Activated CD4-positive, alpha-beta T cell treated with anti-CD3 and anti-CD28 coated beads, Interleukin-2, amount 10 ng/mL, durations not matched to agents 7 days and 5 days (primary cell): Measurements from ENCODE around the gene TGFBRAP1. TPM values are rescaled to one million over a fixed set of nuclear protein-coding genes. Genes with fewer than 3 reads are reported as not detected.

Experiments used
- CTCF ChIA-PET: fragments of 350-600 bp; sonication (Branson Sonifier 250); formaldehyde crosslinking; loops from one replicate; lab custom pipeline; 2021; ENCODE audit warnings: antibody characterized with exemption; lab: Charles Lee
- POLR2A ChIA-PET: fragments of 350-600 bp; sonication (Branson Sonifier 250); formaldehyde crosslinking; loops from one replicate; lab custom pipeline; 2021; ENCODE audit warnings: antibody characterized with exemption; lab: Charles Lee
- DNase-seq: peaks from one replicate; pipeline ENCODE4 v3.0.0-alpha.2; 2020
- H3K27ac Mint-ChIP-seq: one replicate; pipeline ENCODE4 v1.8.0; 2021; ENCODE audit warnings: mild to moderate bottlenecking, moderate library complexity, mixed read lengths
- H3K27me3 Mint-ChIP-seq: one replicate; pipeline ENCODE4 v1.8.0; 2021; ENCODE audit warnings: mixed read lengths
- H3K36me3 Mint-ChIP-seq: one replicate; pipeline ENCODE4 v1.8.0; 2021; ENCODE audit warnings: low read depth, mixed read lengths
- H3K4me1 Mint-ChIP-seq: one replicate; pipeline ENCODE4 v1.8.0; 2021; ENCODE audit warnings: mixed read lengths
- H3K4me3 Mint-ChIP-seq: one replicate; pipeline ENCODE4 v1.8.0; 2021; ENCODE audit warnings: mild to moderate bottlenecking, moderate library complexity, mixed read lengths
- H3K9me3 Mint-ChIP-seq: one replicate; pipeline ENCODE4 v1.8.0; 2021; ENCODE audit warnings: mixed read lengths
- total RNA-seq, 2 experiments: library from RNA; stranded (reverse); gene quantifications; one replicate each; pipeline ENCODE4 v1.2.3, GENCODE V29; 2021

The TGFBRAP1 gene
- total RNA-seq, 2 experiments from 2014 or later = 20.5 to 21.4 TPM

DNA sequence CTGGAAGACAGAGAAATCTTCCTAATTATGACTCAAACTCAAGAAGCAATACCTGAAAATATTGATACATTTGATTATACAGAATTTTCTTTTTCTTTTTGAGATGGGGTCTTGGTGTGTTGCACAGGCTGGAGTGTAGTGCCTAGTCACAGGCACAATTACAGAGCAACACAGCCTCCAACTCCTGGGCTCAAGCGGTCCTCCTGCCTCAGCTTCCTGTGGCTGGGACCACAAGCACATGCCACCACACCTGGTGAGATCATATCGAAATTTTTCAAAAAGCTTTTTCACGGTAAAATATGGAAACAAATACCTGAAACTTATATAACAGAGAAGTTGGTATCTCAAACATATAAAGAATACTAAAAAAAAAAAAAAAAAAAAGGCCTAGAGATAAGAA is 27.9 kb downstream of the TGFBRAP1 start:
- ChIA-PET POLR2A (no interaction called here), CTCF (no interaction called here)
- H3K27ac Mint-ChIP-seq = peak overlapping the region; percentile 65
- no peaks in the 10 kb centered on the region for H3K9me3 Mint-ChIP-seq
- H3K27me3 Mint-ChIP-seq = no peaks in the 10 kb centered on the region
- peak; percentile 13 for DNase-seq
- peaks cover 22% of the 10 kb centered on the region for H3K4me1 Mint-ChIP-seq
- no peak overlapping the region for H3K4me3 Mint-ChIP-seq
- peaks cover 25% of the 10 kb centered on the region for H3K36me3 Mint-ChIP-seq

DNA sequence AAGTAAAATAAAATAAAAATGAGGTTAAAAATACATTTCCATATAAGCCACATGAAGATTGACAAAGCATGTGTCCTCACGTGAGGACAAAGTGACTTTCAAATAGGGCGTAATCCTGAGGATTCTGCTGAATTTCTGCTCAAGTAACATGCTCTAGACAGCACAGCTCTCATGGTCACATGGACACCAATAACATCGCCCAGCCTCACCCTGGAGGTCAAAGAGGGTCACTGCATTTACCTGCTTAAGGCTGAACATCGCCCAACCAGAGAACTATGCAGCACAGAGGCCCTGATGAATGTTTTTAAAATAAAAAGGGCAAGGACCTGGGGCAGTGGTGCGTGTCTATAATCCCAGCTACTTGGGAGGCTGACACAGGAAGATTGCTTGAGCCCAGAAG is 30.2 kb downstream of the TGFBRAP1 start:
- H3K4me1 Mint-ChIP-seq = peaks cover 23% of the 10 kb centered on the region
- no peak for DNase-seq
- CTCF ChIA-PET = interaction anchor here (2.3 kb wide), 1 partner anchor 10 kb away, joined by 10 read pairs; no protein-coding TSS in a partner anchor

DNA sequence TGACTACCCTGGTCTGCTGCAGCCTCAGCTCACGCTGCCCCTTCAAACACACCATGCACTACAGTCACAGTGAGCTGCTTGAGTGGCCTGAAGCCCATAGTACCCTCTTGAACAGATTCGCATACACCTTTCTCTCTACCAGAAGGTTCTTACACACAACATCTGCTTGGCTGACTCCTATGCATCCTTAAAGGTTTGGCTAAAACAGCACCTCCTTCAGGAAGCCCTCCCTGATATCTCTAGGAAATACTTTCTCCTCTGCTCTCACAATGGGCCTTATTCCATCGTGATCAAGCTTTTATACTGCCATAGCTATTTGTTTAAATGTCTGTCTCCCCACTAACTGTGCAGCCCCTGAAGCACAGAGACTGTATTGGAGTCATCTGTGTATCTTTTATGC is 31.5 kb downstream of the TGFBRAP1 start:
- CTCF ChIA-PET = interaction anchor here (0.7 to 2.3 kb wide), 2 partner anchors 10 to 12 kb away, joined by 3 to 10 read pairs; no protein-coding TSS in a partner anchor
- DNase-seq = no peak
- POLR2A ChIA-PET = no interaction called here
- H3K27ac Mint-ChIP-seq = no peak overlapping the region
- peaks cover 32% of the 10 kb centered on the region for H3K36me3 Mint-ChIP-seq
- peaks cover 17% of the 10 kb centered on the region for H3K4me1 Mint-ChIP-seq
- no peak overlapping the region for H3K4me3 Mint-ChIP-seq
- H3K27me3 Mint-ChIP-seq = no peaks in the 10 kb centered on the region
- H3K9me3 Mint-ChIP-seq = no peaks in the 10 kb centered on the region

More for the DNA sequence above, 30.2 kb downstream of the TGFBRAP1 start:
- H3K36me3 Mint-ChIP-seq = peaks cover 27% of the 10 kb centered on the region
- H3K27ac Mint-ChIP-seq = no peak overlapping the region
- no peak overlapping the region for H3K4me3 Mint-ChIP-seq
- no peaks in the 10 kb centered on the region for H3K27me3 Mint-ChIP-seq
- no peaks in the 10 kb centered on the region for H3K9me3 Mint-ChIP-seq
- POLR2A ChIA-PET = no interaction called here

DNA sequence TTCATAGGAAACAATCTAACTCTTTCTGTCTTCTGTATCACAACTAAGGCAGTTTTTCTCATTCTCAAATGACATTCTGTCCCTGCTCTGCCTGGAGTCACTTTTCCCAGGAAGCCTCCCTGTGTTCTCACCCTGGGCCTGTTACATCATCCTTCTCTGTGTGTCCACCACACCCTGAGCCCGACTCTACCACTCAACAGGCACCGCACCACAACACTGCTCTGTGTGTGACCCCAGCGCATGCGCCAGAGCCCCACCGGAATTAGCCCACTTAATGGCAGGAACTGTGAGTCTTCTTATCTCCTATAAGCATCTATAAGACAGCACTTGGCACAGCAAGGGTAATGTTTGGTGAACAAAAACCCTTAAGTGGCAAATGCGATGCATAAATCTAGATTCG is 32.3 kb downstream of the TGFBRAP1 start:
- ChIA-PET CTCF (no interaction called here), POLR2A (no interaction called here)
- DNase-seq = no peak
- Mint-ChIP-seq H3K4me1 (peaks cover 10% of the 10 kb centered on the region), H3K27ac (no peak overlapping the region), H3K9me3 (no peaks in the 10 kb centered on the region), H3K36me3 (peaks cover 30% of the 10 kb centered on the region), H3K27me3 (no peaks in the 10 kb centered on the region), H3K4me3 (no peak overlapping the region)

DNA sequence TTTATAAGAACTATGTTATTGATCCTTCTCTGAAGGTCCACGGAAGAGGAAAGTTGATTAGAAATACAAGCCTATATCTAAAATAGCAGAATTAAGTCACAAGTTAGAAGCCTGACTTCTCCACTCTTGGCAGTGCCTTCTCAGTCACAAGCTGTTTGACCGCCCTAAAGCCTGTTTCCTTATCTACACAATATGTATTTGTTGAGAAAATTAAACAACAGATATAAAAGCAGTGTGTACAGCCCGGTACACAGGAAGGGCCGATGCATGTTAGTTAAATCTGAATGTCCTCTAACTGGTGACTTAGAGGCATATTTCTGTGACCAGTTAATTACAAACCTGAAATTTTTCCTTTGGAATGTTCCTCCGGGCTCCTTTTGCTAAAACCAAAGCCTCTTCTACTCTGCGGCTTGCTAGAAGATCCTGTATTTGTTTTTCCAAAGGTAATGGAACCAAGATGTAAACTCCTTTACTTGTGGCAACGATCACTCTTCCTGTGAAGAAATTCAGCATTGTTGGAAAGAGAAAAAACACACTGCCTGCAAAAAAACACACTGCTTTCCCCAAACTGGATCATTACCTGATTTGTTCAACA is 33.4 kb downstream of the TGFBRAP1 start:
- H3K27ac Mint-ChIP-seq = no peak overlapping the region
- no peak for DNase-seq
- H3K9me3 Mint-ChIP-seq = no peaks in the 10 kb centered on the region
- CTCF ChIA-PET = interaction anchor here (0.6 kb wide), 1 partner anchor 21 kb away, joined by 3 read pairs; no protein-coding TSS in a partner anchor
- no peaks in the 10 kb centered on the region for H3K27me3 Mint-ChIP-seq
- H3K4me3 Mint-ChIP-seq = no peak overlapping the region
- POLR2A ChIA-PET = no interaction called here
- H3K4me1 Mint-ChIP-seq = peaks cover 2% of the 10 kb centered on the region
- peaks cover 31% of the 10 kb centered on the region for H3K36me3 Mint-ChIP-seq

DNA sequence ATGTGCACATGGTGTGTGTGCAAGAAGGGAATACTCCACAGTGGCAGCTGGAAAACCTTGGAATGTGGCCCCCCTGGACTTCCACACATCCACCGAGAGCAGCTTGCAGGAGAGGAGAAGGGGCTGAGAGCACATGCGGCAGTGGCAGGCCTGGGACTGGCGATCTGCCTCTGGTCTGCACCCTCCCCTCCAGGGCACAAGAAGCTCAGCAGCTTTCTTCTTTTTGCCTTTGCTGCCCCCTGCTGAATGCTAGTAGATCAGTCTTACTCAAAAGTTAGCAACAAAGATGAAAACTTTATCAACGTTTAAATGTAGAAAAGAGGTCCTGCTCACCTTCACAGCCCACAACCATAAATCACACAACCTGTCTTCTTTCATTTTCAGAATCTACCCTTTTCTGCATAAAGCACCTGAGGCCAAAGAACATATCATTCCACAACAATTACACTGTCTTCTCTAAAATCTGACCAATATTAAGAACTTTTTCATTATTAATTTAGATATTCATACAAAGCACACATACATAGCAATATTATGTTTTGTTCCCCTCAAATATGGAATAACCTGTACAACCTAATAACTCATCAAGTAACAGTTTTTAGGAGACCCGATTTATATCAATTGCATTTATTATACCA is 34.6 kb downstream of the TGFBRAP1 start:
- Mint-ChIP-seq H3K27me3 (no peaks in the 10 kb centered on the region), H3K4me1 (peaks cover 2% of the 10 kb centered on the region), H3K27ac (no peak overlapping the region), H3K4me3 (no peak overlapping the region), H3K9me3 (no peaks in the 10 kb centered on the region), H3K36me3 (peaks cover 36% of the 10 kb centered on the region)
- DNase-seq = peak; percentile 58
- CTCF ChIA-PET = interaction anchor here (2.5 kb wide), 1 partner anchor 15 kb away, joined by 8 read pairs; no protein-coding TSS in a partner anchor
- POLR2A ChIA-PET = no interaction called here

DNA sequence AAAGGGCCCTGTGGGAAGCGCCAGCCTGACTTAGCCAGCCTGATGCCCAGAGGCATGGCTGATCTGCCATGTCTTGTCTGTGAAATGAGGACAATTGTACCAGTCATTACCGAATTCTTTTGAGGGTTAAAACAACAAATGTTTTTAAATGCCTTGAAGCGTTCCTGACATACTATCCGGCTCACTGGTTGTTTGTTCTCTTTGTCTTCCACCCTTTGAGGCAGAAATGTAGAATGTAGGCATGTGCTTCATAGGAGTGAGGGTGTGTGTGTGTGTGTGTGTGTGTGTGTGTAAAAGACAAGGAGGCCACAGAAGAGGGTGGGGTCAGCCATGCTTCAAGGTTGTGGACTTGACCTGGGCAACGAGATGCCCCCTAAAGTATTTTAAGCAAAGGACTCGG is 35.5 kb downstream of the TGFBRAP1 start:
- H3K27me3 Mint-ChIP-seq = no peaks in the 10 kb centered on the region
- POLR2A ChIA-PET = no interaction called here
- H3K36me3 Mint-ChIP-seq = peaks cover 36% of the 10 kb centered on the region
- H3K4me1 Mint-ChIP-seq = peaks cover 2% of the 10 kb centered on the region
- no peaks in the 10 kb centered on the region for H3K9me3 Mint-ChIP-seq
- CTCF ChIA-PET = interaction anchor here (2.5 kb wide), 1 partner anchor 16 kb away, joined by 8 read pairs; no protein-coding TSS in a partner anchor
- DNase-seq = no peak
- H3K27ac Mint-ChIP-seq = no peak overlapping the region
- H3K4me3 Mint-ChIP-seq = no peak overlapping the region

DNA sequence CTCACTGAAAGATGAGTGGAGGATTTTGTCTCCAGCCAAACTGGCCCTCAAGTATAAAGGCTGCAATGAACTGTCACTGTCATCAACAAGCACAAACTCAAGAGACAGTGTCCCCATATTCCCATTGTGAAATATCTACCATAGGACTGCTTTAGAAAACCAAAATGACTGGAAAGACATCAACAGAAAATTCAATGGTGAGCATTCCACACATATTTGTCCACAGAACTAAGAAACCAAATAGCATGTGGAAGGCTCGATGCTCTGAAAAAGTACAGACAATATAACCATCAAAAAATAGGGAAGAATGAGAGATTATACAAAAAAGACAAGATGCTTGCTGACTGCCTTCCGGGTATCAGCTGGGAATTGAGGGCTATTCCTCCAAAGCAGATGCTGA is 37.6 kb downstream of the TGFBRAP1 start:
- Mint-ChIP-seq H3K9me3 (no peaks in the 10 kb centered on the region), H3K36me3 (peaks cover 30% of the 10 kb centered on the region), H3K4me3 (no peak overlapping the region), H3K27me3 (no peaks in the 10 kb centered on the region), H3K4me1 (peaks cover 6% of the 10 kb centered on the region), H3K27ac (no peak overlapping the region)
- no peak for DNase-seq
- CTCF ChIA-PET = no interaction called here
- POLR2A ChIA-PET = no interaction called here

DNA sequence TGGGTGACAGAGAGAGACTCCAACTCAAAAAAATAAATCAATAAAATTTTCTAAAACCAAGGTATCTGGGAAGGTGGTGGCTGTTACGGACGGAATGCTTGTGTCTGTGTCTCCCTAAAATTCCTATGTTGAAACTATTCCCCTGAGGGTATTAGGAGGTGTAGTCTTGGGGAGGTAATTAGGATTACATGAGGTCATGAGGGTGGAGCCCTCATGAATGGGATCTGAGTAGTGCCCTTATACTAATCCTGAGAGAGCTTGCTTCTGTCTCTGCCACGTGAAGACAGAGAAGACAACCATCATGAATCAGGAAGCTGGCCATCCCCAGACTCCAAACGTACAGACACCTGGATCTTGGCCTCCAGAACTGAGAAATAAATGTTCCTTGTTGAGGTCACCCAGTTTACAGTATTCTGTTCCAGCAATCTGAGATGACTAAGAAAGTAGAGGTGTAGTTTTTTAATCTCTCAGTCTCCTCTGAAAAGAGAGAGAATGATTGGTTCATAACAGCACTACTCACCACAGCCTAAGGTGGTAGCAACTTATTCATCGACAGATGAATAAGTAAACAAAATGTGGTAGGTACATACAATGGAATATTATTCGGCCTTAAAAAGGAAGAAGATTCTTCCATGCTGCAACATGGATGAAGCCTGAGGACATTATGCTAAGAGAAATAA is 38.4 kb downstream of the TGFBRAP1 start:
- Mint-ChIP-seq H3K9me3 (no peaks in the 10 kb centered on the region), H3K27me3 (no peaks in the 10 kb centered on the region), H3K4me1 (peaks cover 6% of the 10 kb centered on the region), H3K4me3 (no peak overlapping the region), H3K36me3 (peaks cover 27% of the 10 kb centered on the region), H3K27ac (no peak overlapping the region)
- ChIA-PET POLR2A (interaction anchor here (0.6 kb wide), 1 partner anchor 22 kb away, joined by 3 read pairs; no protein-coding TSS in a partner anchor), CTCF (no interaction called here)
- no peak for DNase-seq

DNA sequence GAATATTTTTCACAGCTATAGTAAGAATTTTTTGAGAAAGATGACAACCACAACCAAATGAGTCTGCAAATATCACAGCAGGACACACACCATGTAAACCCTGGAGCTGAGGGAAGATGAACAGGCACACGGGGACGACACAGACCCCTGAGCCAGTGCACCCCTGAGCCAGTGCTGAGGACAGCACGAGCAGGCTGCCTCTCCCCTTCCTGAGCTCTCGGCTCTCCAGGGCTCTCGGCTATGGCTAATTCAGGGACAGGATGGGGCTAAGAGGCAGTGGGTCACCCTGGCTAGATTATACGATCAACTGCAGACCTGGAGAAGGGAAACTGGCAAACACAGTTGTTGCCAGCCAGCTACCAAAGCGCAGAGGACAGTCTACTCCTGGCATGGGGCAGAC is 41.4 kb downstream of the TGFBRAP1 start:
- Mint-ChIP-seq H3K4me1 (peaks cover 4% of the 10 kb centered on the region), H3K9me3 (no peaks in the 10 kb centered on the region), H3K4me3 (no peak overlapping the region), H3K27ac (no peak overlapping the region), H3K27me3 (no peaks in the 10 kb centered on the region), H3K36me3 (peaks cover 31% of the 10 kb centered on the region)
- no peak for DNase-seq
- CTCF ChIA-PET = interaction anchor here (1.1 kb wide), 2 partner anchors 10 to 12 kb away, joined by 3 read pairs; no protein-coding TSS in a partner anchor
- POLR2A ChIA-PET = no interaction called here

DNA sequence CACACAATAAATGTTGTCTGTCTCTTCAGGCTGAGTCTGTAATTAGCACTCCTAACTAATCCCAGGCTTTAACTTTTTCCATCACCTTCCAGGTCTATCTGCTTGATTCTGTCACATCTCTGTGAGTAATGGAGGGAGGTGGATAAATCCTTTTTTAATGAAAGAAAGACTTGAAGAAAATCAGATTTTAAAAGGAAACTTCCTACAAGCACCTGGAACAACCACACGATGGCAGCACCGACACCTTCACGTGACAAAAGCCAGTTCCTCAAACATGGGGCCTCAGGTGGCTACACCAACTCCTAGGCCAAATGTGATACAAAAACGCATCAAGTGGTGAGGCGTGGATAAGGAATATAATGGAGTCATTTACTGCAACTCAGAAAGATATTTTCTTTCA is 41.8 kb downstream of the TGFBRAP1 start:
- DNase-seq = peak; percentile 55
- H3K36me3 Mint-ChIP-seq = peaks cover 31% of the 10 kb centered on the region
- H3K27me3 Mint-ChIP-seq = no peaks in the 10 kb centered on the region
- no peaks in the 10 kb centered on the region for H3K9me3 Mint-ChIP-seq
- no peak overlapping the region for H3K4me3 Mint-ChIP-seq
- no peak overlapping the region for H3K27ac Mint-ChIP-seq
- peaks cover 4% of the 10 kb centered on the region for H3K4me1 Mint-ChIP-seq
- CTCF ChIA-PET = interaction anchor here (1.1 kb wide), 2 partner anchors 10 to 11 kb away, joined by 3 read pairs; no protein-coding TSS in a partner anchor
- POLR2A ChIA-PET = no interaction called here

DNA sequence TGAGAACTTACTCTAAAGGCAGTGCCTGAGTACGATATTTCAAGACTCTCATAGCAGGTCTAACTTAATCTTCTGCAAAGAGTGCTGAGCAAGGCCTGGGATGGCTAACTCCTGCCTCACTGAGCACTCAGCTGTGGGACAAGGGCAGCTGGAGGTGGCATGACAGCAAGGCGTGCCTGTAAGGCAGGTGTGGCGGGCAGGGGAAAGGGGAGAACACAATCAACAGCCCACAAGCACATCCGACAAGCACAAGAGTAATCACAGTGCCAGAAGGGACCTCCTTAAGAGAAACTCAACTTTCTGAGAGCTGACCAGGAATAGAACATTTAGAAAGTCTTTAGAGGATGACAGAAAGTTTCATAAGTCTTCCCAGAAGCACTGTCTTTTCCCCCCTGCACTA is 46.0 kb downstream of the TGFBRAP1 start:
- Mint-ChIP-seq H3K27ac (no peak overlapping the region), H3K4me1 (peaks cover 4% of the 10 kb centered on the region), H3K36me3 (peaks cover 30% of the 10 kb centered on the region), H3K4me3 (no peak overlapping the region), H3K9me3 (no peaks in the 10 kb centered on the region), H3K27me3 (no peaks in the 10 kb centered on the region)
- no peak for DNase-seq
- CTCF ChIA-PET = no interaction called here
- POLR2A ChIA-PET = no interaction called here

DNA sequence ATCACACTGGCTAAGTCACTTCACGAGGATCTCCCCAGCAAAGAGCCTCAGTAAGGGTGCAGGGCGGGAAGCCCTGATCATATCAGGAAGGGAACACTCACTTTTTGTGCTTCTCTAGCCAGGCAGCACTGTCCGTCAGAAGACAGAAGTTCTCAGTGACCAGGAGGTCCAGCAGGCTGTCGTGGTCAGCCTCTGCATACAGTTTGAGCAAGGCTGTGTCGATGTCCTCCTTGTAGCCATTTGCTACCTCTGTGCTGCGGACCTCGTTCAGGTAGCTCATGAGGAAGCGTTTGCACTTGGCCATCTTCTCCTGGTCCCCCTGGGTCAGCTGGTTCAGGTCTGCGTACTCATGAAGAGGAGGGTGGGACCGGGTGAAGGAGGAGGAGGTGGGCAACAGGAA is 49.3 kb downstream of the TGFBRAP1 start:
- no peak overlapping the region for H3K4me3 Mint-ChIP-seq
- H3K27me3 Mint-ChIP-seq = no peaks in the 10 kb centered on the region
- POLR2A ChIA-PET = no interaction called here
- no peak for DNase-seq
- no peaks in the 10 kb centered on the region for H3K4me1 Mint-ChIP-seq
- CTCF ChIA-PET = no interaction called here
- H3K27ac Mint-ChIP-seq = no peak overlapping the region
- no peaks in the 10 kb centered on the region for H3K9me3 Mint-ChIP-seq
- peaks cover 26% of the 10 kb centered on the region for H3K36me3 Mint-ChIP-seq
